ENCODE data around the gene VTA1.

The VTA1 gene

DNA sequence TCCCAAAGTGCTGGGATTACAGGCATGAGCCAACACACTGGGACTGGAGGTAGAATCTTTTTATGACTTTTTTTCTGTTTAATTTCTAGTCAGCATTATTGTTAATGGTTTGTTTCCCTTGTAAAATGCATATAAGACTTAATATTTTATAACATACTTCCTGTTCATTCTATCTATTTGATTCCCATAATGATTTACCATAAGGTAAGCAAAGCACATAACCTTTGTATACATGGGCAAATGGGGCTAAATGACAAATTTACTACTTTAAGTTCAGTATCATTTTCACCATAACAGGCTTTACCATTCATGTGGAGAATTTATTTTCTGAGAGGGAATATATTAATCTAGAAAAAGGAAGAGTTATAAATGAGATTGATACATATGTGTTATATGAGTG, 24.3 kb downstream of the VTA1 start:
- TF ChIP-seq CTCF (conservative IDR thresholded peaks at IDR 0.05): no peak
- peak overlapping the region; percentile 33; the same call in 1 of the 2 replicates for H3K27ac ChIP-seq

DNA sequence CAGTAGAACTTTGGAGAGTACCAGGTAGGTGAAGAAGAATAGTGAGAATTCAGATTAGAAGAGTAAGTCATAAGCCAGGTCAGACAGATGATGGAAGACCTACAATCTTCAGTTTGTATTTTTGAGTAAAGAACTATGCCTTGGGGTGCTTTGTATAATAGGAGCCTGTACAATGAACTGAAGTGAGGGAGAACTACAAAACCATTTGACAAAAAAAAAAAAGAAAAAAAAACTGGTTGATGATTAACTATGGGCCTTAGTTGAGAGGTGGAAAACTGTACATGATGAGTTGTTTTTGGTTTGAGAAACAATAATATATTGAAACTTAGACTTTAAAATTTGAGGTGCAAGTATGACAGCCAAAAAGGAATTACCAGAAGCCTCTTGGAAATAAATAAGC, 25.7 kb downstream of the VTA1 start:
- TF ChIP-seq CTCF (conservative IDR thresholded peaks at IDR 0.05): no peak
- no peak overlapping the region for H3K27ac ChIP-seq

- no peak overlapping the region for H3K27ac ChIP-seq
- no peak for TF ChIP-seq CTCF (conservative IDR thresholded peaks at IDR 0.05)
Observed at GRCh38 chr6:142173980-142174379, 26.9 kb downstream of the VTA1 start.

DNA sequence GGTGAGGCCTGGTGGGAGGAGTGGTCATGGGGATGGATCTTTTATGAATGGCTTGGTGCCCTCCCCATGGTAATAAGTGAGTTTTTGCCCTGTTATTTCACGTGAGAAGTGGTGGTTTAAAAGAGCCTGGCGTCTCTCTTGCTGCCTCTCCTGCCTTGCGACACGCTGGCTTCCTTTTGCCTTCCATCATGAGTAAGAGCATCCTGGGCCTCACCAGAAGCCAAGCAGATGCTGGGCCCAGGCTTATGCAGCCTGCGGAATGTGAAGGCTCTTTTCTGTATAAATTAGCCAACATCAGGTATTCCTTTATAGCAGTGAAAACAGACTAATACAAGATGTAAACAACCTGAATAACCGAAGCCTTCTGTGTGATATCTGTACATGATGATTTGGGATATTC, 27.6 kb downstream of the VTA1 start:
- no peak overlapping the region for H3K27ac ChIP-seq
- no peak for TF ChIP-seq CTCF (conservative IDR thresholded peaks at IDR 0.05)

DNA sequence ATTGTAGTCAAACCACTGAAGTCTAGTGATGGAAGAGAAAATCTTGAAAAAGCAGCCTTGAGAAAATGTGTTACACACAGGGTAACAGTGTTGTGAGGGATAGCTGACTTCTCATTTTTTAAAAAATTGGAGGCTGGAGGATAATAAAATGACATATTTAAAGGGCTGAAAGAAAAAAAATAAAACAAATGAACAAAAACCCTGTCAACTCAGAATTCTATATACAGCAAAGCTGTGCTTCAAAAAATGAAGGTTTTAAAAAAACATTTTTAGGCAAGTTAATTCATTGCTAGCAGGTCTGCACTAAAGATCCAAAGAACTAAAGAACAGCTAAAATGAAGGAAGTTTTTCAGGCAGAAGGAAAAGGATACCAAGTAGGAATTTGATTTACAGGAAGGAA, 31.1 kb downstream of the VTA1 start:
- TF ChIP-seq CTCF (conservative IDR thresholded peaks at IDR 0.05): no peak

DNA sequence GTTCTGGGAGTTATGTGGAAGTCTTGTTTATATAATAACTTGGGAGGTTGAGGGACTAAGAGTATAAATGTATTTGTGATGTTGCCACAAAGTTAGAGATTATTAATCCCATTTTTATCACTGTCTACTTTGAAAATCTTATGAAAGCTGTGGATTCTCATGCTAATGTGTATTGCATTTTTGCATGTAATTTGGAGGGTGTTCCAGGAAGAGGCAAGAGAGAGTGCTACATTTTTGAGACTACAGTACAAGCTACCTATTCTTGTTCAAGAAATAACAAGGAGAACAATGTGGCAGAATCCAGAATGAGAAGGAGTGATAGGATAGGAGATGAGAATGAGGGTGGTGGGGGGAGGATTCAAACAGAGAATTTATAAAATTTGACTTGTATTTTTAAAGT, 34.9 kb downstream of the VTA1 start:
- no peak for TF ChIP-seq CTCF (conservative IDR thresholded peaks at IDR 0.05)
- H3K27ac ChIP-seq: no peak overlapping the region

More for the DNA sequence above, 31.1 kb downstream of the VTA1 start:
- H3K27ac ChIP-seq: no peak overlapping the region

DNA sequence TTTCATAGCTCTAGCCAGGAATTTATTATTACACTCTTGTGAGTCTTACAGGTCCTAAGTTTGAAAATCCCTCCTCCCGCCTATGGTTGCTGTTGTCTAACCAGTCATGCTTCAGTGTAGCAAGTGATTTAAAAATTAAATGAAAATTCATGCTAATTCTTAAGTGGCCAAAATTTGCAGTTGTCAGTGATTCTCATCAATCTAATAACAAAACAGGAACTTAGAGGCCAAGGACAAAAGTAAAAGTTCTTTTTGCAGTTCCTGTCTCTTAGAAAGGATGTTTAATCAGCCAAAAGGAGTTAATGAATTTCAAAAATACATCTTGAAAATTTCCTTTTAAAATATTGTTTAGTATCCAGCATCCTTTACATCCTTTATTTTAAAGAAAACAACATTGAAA, 36.3 kb downstream of the VTA1 start:
- H3K27ac ChIP-seq: no peak overlapping the region
- TF ChIP-seq CTCF (conservative IDR thresholded peaks at IDR 0.05): no peak

GRCh38 chr6:142184307-142184706, 37.2 kb downstream of the VTA1 start:
- no peak overlapping the region for H3K27ac ChIP-seq
- TF ChIP-seq CTCF (conservative IDR thresholded peaks at IDR 0.05): no peak
